ENCODE measurements around the gene LMOD2. TPM values are rescaled to one million over a fixed set of nuclear protein-coding genes. Genes with fewer than 3 reads are reported as not detected.

Gene LMOD2
- polyA plus RNA-seq, 3 donors, result 0.09 TPM; not detected in 2

DNA sequence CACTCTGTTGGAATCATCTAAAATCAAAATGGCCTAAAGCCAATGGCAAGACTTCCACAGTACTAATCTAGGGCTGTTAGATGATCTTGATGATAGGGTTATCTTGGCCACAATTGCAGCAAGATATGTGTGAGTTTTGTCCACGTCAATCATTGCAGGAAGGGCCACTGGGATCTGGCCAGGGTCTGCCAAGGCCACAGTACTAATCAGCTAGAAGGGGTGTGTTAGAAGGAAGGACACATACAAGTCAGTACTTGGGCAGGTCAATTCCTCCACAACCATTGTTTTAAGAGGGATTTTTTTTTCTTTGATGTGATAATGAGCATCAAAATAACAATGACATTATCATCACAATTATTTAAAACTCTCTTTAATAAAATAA, 1.6 kb downstream of the LMOD2 start:
- H3K4me3 ChIP-seq (replicated peaks in 1 of 3; ENCODE audit: low read depth in 2 of 3, low read length in 3 of 3), result no peak overlapping the region
- Mint-ChIP-seq H3K4me3 (no peak overlapping the region), H3K4me1 (peaks cover 2% of the 10 kb centered on the region), H3K36me3 (no peaks in the 10 kb centered on the region), H3K9me3 (peaks cover 0 to 3% (median 0%) of the 10 kb centered on the region in 7 donors), H3K27me3 (ENCODE audit: low read depth in 3 of 3) (peaks cover 0 to 4% (median 2%) of the 10 kb centered on the region in 3 donors), H3K27ac (no peak overlapping the region)
- TF ChIP-seq, protein P1, sequence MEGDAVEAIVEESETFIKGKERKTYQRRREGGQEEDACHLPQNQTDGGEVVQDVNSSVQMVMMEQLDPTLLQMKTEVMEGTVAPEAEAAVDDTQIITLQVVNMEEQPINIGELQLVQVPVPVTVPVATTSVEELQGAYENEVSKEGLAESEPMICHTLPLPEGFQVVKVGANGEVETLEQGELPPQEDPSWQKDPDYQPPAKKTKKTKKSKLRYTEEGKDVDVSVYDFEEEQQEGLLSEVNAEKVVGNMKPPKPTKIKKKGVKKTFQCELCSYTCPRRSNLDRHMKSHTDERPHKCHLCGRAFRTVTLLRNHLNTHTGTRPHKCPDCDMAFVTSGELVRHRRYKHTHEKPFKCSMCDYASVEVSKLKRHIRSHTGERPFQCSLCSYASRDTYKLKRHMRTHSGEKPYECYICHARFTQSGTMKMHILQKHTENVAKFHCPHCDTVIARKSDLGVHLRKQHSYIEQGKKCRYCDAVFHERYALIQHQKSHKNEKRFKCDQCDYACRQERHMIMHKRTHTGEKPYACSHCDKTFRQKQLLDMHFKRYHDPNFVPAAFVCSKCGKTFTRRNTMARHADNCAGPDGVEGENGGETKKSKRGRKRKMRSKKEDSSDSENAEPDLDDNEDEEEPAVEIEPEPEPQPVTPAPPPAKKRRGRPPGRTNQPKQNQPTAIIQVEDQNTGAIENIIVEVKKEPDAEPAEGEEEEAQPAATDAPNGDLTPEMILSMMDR (IDR thresholded peaks at IDR 0.05), result no peak
- no peak overlapping the region for H2AFZ ChIP-seq (ENCODE audit: insufficient read depth, low read depth, low read length, poor library complexity, severe bottlenecking)
- intact Hi-C loops (cut with micrococcal nuclease), result no loop called here
- H3K36me3 ChIP-seq (replicated peaks in 1 of 2; ENCODE audit: control insufficient read depth in 1 of 2, insufficient read depth in 2 of 2, low read length in 2 of 2), result no peaks in the 10 kb centered on the region
- H3K27ac ChIP-seq (ENCODE audit: low read depth in 1 of 2, low read length in 2 of 2), result no peak overlapping the region
- no peaks in the 10 kb centered on the region for H3K4me1 ChIP-seq (ENCODE audit: control insufficient read depth in 1 of 2, insufficient read depth in 2 of 2, low read length in 2 of 2)
- no peak overlapping the region for H3K9ac ChIP-seq (ENCODE audit: insufficient read depth, low read length, poor library complexity, severe bottlenecking)
- no peaks in the 10 kb centered on the region for H3K79me2 ChIP-seq (ENCODE audit: insufficient read depth, low read length)
- H3K9me3 ChIP-seq (replicated peaks in 1 of 2; ENCODE audit: control insufficient read depth in 1 of 2, insufficient read depth in 1 of 2, low read length in 2 of 2), result no peaks in the 10 kb centered on the region
- no peaks in the 10 kb centered on the region for H3K27me3 ChIP-seq (ENCODE audit: control insufficient read depth in 2 of 2, insufficient read depth in 2 of 2, low read length in 2 of 2)
- 100% methylated on average over 1 of the region's 1 CpG for WGBS (ENCODE audit: insufficient coverage)
- no peaks in the 10 kb centered on the region for H4K20me1 ChIP-seq (ENCODE audit: insufficient read depth, low read length)
- H3K4me2 ChIP-seq (replicated peaks; ENCODE audit: extremely low read depth, low read length, poor library complexity, severe bottlenecking), result no peak overlapping the region
- DNase-seq, result no peak

DNA sequence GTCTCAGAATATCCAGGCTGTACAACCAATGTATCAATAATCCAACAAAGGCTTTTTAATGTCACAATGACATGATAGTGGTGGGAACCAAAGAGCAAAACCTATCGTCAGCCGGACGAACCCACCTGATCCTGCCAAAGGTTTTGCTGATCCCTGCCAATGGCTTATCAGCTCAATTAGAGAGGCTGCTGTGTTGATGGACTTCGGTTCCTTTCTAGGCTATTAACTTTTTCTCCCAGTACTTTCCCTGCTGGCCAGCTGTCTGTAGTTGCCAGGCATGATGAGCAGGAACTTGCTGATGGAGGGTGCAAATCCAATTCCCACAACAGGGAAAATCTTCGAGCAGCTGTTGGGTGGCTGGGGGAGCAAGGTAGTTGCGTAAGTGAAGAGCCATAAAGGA, 2.4 kb downstream of the LMOD2 start:
- WGBS (ENCODE audit: insufficient coverage), result 92% methylated on average over 4 of the region's 6 CpGs
- Mint-ChIP-seq H3K4me3 (no peak overlapping the region), H3K4me1 (peaks cover 2% of the 10 kb centered on the region), H3K27ac (no peak overlapping the region), H3K9me3 (peaks cover 0 to 3% (median 0%) of the 10 kb centered on the region in 7 donors), H3K27me3 (ENCODE audit: low read depth in 3 of 3) (peaks cover 0 to 5% (median 4%) of the 10 kb centered on the region in 3 donors), H3K36me3 (no peaks in the 10 kb centered on the region)
- DNase-seq, result no peak
- Histone ChIP-seq H2AFZ (ENCODE audit: insufficient read depth, low read depth, low read length, poor library complexity, severe bottlenecking) (no peak overlapping the region), H3K9ac (ENCODE audit: insufficient read depth, low read length, poor library complexity, severe bottlenecking) (no peak overlapping the region), H3K9me3 (replicated peaks in 1 of 2; ENCODE audit: control insufficient read depth in 1 of 2, insufficient read depth in 1 of 2, low read length in 2 of 2) (no peaks in the 10 kb centered on the region), H3K4me2 (replicated peaks; ENCODE audit: extremely low read depth, low read length, poor library complexity, severe bottlenecking) (no peak overlapping the region), H3K79me2 (ENCODE audit: insufficient read depth, low read length) (no peaks in the 10 kb centered on the region), H4K20me1 (ENCODE audit: insufficient read depth, low read length) (no peaks in the 10 kb centered on the region), H3K27ac (ENCODE audit: low read depth in 1 of 2, low read length in 2 of 2) (no peak overlapping the region), H3K4me1 (ENCODE audit: control insufficient read depth in 1 of 2, insufficient read depth in 2 of 2, low read length in 2 of 2) (no peaks in the 10 kb centered on the region), H3K4me3 (replicated peaks in 1 of 3; ENCODE audit: low read depth in 2 of 3, low read length in 3 of 3) (no peak overlapping the region), H3K27me3 (ENCODE audit: control insufficient read depth in 2 of 2, insufficient read depth in 2 of 2, low read length in 2 of 2) (no peaks in the 10 kb centered on the region), H3K36me3 (replicated peaks in 1 of 2; ENCODE audit: control insufficient read depth in 1 of 2, insufficient read depth in 2 of 2, low read length in 2 of 2) (no peaks in the 10 kb centered on the region)
- TF ChIP-seq, protein P1 (IDR thresholded peaks at IDR 0.05), result no peak
- intact Hi-C loops (cut with micrococcal nuclease), result no loop called here
